Measurements from ENCODE around the gene SCYL1.

Gene SCYL1

GRCh38 chr11:65540290-65541092, 15.6 kb downstream of the SCYL1 start:
- no peak overlapping the region for H3K23ac ChIP-seq (ENCODE audit: low read length)
- peak overlapping the region; percentile 54 for H2BK12ac ChIP-seq (ENCODE audit: low read length)
- peak overlapping the region; percentile 13 for H4K12ac ChIP-seq (ENCODE audit: low read depth, low read length)
- peak overlapping the region; percentile 59 for H3K14ac ChIP-seq (ENCODE audit: low read length)
- H3K4me2 ChIP-seq (ENCODE audit: low read length) = peak overlapping the region; percentile 68
- peaks cover 21 to 30% of the 10 kb centered on the region in 2 experiments for H3K4me1 ChIP-seq (ENCODE audit: control insufficient read depth in 1 of 2, insufficient read depth in 2 of 2, low read length in 2 of 2)
- H3K27me3 ChIP-seq (ENCODE audit: insufficient read depth, low read length) = peaks cover 4% of the 10 kb centered on the region
- H3K18ac ChIP-seq (ENCODE audit: low read length) = no peak overlapping the region
- peak overlapping the region; percentile 87 for H4K8ac ChIP-seq (ENCODE audit: low read depth, low read length)
- H3K4me3 ChIP-seq (ENCODE audit: low read depth, low read length) = peak overlapping the region; percentile 68
- H3K79me1 ChIP-seq (ENCODE audit: low read length) = peaks cover 16% of the 10 kb centered on the region
- peak; percentile 94 to 96 for DNase-seq
- H3K9me3 ChIP-seq (ENCODE audit: insufficient read depth, low read depth, low read length) = peaks cover 2% of the 10 kb centered on the region
- H3K4ac ChIP-seq (ENCODE audit: low read depth, low read length) = no peak overlapping the region
- H4K91ac ChIP-seq (ENCODE audit: low read depth, low read length) = peak overlapping the region; percentile 88
- no peak overlapping the region for H2AK5ac ChIP-seq (ENCODE audit: low read length)
- peak overlapping the region; percentile 55 for H3K27ac ChIP-seq (ENCODE audit: low read depth, low read length)
- H2AFZ ChIP-seq (ENCODE audit: insufficient read depth, low read length, poor library complexity) = peak overlapping the region; percentile 64
- peak overlapping the region; percentile 79 for H2BK120ac ChIP-seq (ENCODE audit: insufficient read depth, low read length, poor library complexity)
- peak overlapping the region; percentile 39 for H2BK5ac ChIP-seq (ENCODE audit: low read depth, low read length, poor library complexity)
- no CpG with 5 or more reads among the region's 78 CpGs for WGBS (ENCODE audit: extremely low coverage, insufficient coverage, insufficient read length)
- H3K9ac ChIP-seq (ENCODE audit: low read length) = no peak overlapping the region
- H3K79me2 ChIP-seq (ENCODE audit: control insufficient read depth, insufficient read depth, low read length, poor library complexity) = peaks cover 3% of the 10 kb centered on the region
- peaks cover 32 to 34% of the 10 kb centered on the region in 2 experiments for H3K36me3 ChIP-seq (ENCODE audit: control insufficient read depth in 1 of 2, insufficient read depth in 2 of 2, low read length in 2 of 2)

DNA sequence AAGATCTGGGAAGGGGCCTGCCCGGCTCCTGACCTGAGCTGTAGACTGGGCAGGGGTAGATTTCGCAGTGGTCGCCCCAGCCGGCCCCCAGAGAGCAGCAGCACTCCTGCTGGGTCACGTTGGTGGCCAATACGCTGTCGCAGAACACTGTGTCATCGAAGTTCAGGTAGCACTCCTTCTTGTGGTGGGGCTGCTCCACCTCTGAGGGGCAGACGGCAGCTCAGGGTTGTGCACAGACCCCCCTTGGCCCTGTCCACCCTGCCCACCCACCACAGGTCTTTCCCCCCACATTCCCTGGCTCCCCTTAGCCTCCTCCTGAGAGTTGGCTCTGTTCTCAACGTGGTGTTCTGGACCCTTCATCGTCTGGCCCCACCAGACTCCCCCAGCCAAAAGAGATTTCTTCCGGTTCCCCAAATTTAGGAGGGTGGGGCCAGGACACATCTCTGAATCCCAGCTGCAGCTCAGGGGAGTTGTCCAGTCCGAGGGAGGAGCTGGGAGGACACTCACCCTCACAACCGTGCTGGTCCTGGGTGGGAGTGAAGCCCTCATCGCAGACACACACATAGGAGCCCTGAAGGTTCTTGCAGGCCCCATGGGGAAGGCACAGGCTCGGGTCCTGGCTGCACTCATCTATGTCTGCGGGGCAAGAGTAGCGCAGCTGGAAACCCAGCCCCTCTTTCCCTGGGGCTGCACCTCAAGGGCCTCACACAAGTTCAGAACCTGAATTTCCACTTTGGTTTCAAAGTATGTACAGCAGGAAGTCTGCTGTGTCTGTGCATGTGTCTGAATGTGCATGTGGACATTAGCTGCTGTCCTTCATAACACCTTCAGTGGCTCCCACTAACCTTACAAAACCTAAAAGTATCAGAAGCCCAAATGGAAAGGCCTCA, 16.5 kb downstream of the SCYL1 start:
- H3K27me3 ChIP-seq (ENCODE audit: insufficient read depth, low read length) = peaks cover 4% of the 10 kb centered on the region
- peak overlapping the region; percentile 58 for H3K14ac ChIP-seq (ENCODE audit: low read length)
- peak overlapping the region; percentile 64 for H2AFZ ChIP-seq (ENCODE audit: insufficient read depth, low read length, poor library complexity)
- H3K4me3 ChIP-seq (ENCODE audit: low read depth, low read length) = no peak overlapping the region
- peaks cover 23 to 32% of the 10 kb centered on the region in 2 experiments for H3K4me1 ChIP-seq (ENCODE audit: control insufficient read depth in 1 of 2, insufficient read depth in 2 of 2, low read length in 2 of 2)
- H2BK5ac ChIP-seq (ENCODE audit: low read depth, low read length, poor library complexity) = peak overlapping the region; percentile 34
- H2BK120ac ChIP-seq (ENCODE audit: insufficient read depth, low read length, poor library complexity) = peak overlapping the region; percentile 65
- H4K8ac ChIP-seq (ENCODE audit: low read depth, low read length) = peak overlapping the region; percentile 87
- no peak overlapping the region for H3K23ac ChIP-seq (ENCODE audit: low read length)
- H3K9ac ChIP-seq (ENCODE audit: low read length) = no peak overlapping the region
- H3K27ac ChIP-seq (ENCODE audit: low read depth, low read length) = peak overlapping the region; percentile 55
- H3K18ac ChIP-seq (ENCODE audit: low read length) = peak overlapping the region; percentile 76
- peaks cover 2% of the 10 kb centered on the region for H3K9me3 ChIP-seq (ENCODE audit: insufficient read depth, low read depth, low read length)
- H2AK5ac ChIP-seq (ENCODE audit: low read length) = peak overlapping the region; percentile 69
- H3K36me3 ChIP-seq (ENCODE audit: control insufficient read depth in 1 of 2, insufficient read depth in 2 of 2, low read length in 2 of 2) = peaks cover 24 to 26% of the 10 kb centered on the region in 2 experiments
- peak overlapping the region; percentile 88 for H4K91ac ChIP-seq (ENCODE audit: low read depth, low read length)
- peak overlapping the region; percentile 10 for H4K12ac ChIP-seq (ENCODE audit: low read depth, low read length)
- H3K79me1 ChIP-seq (ENCODE audit: low read length) = peaks cover 18% of the 10 kb centered on the region
- peak; percentile 78 to 91 for DNase-seq
- peak overlapping the region; percentile 76 for H2BK12ac ChIP-seq (ENCODE audit: low read length)
- H3K4ac ChIP-seq (ENCODE audit: low read depth, low read length) = peak overlapping the region; percentile 12
- H3K79me2 ChIP-seq (ENCODE audit: control insufficient read depth, insufficient read depth, low read length, poor library complexity) = peaks cover 3% of the 10 kb centered on the region
- H3K4me2 ChIP-seq (ENCODE audit: low read length) = peak overlapping the region; percentile 68
- no CpG with 5 or more reads among the region's 18 CpGs for WGBS (ENCODE audit: extremely low coverage, insufficient coverage, insufficient read length)

GRCh38 chr11:65542738-65543390, 18.0 kb downstream of the SCYL1 start:
- H4K12ac ChIP-seq (ENCODE audit: low read depth, low read length) = no peak overlapping the region
- no CpG with 5 or more reads among the region's 3 CpGs for WGBS (ENCODE audit: extremely low coverage, insufficient coverage, insufficient read length)
- H3K4ac ChIP-seq (ENCODE audit: low read depth, low read length) = no peak overlapping the region
- peaks cover 3% of the 10 kb centered on the region for H3K79me2 ChIP-seq (ENCODE audit: control insufficient read depth, insufficient read depth, low read length, poor library complexity)
- no peak overlapping the region for H2BK5ac ChIP-seq (ENCODE audit: low read depth, low read length, poor library complexity)
- H3K4me1 ChIP-seq (ENCODE audit: control insufficient read depth in 1 of 2, insufficient read depth in 2 of 2, low read length in 2 of 2) = peaks cover 24 to 34% of the 10 kb centered on the region in 2 experiments
- H3K4me3 ChIP-seq (ENCODE audit: low read depth, low read length) = no peak overlapping the region
- no peak overlapping the region for H4K91ac ChIP-seq (ENCODE audit: low read depth, low read length)
- H3K23ac ChIP-seq (ENCODE audit: low read length) = no peak overlapping the region
- no peak overlapping the region for H2AFZ ChIP-seq (ENCODE audit: insufficient read depth, low read length, poor library complexity)
- peaks cover 9 to 11% of the 10 kb centered on the region in 2 experiments for H3K36me3 ChIP-seq (ENCODE audit: control insufficient read depth in 1 of 2, insufficient read depth in 2 of 2, low read length in 2 of 2)
- H3K9ac ChIP-seq (ENCODE audit: low read length) = no peak overlapping the region
- no peak overlapping the region for H2BK120ac ChIP-seq (ENCODE audit: insufficient read depth, low read length, poor library complexity)
- no peak overlapping the region for H4K8ac ChIP-seq (ENCODE audit: low read depth, low read length)
- H2AK5ac ChIP-seq (ENCODE audit: low read length) = no peak overlapping the region
- no peak overlapping the region for H3K27ac ChIP-seq (ENCODE audit: low read depth, low read length)
- peaks cover 18% of the 10 kb centered on the region for H3K79me1 ChIP-seq (ENCODE audit: low read length)
- H2BK12ac ChIP-seq (ENCODE audit: low read length) = no peak overlapping the region
- no peak overlapping the region for H3K4me2 ChIP-seq (ENCODE audit: low read length)
- no peak overlapping the region for H3K14ac ChIP-seq (ENCODE audit: low read length)
- peaks cover 2% of the 10 kb centered on the region for H3K9me3 ChIP-seq (ENCODE audit: insufficient read depth, low read depth, low read length)
- DNase-seq = no peak
- H3K27me3 ChIP-seq (ENCODE audit: insufficient read depth, low read length) = peaks cover 10% of the 10 kb centered on the region
- H3K18ac ChIP-seq (ENCODE audit: low read length) = no peak overlapping the region

- Histone ChIP-seq H3K4me1 (ENCODE audit: control insufficient read depth in 1 of 2, insufficient read depth in 2 of 2, low read length in 2 of 2) (peaks cover 16 to 17% of the 10 kb centered on the region in 2 experiments), H2BK5ac (ENCODE audit: low read depth, low read length, poor library complexity) (no peak overlapping the region), H3K79me1 (ENCODE audit: low read length) (peaks cover 9% of the 10 kb centered on the region), H2BK12ac (ENCODE audit: low read length) (no peak overlapping the region), H2BK120ac (ENCODE audit: insufficient read depth, low read length, poor library complexity) (no peak overlapping the region), H3K9me3 (ENCODE audit: insufficient read depth, low read depth, low read length) (no peaks in the 10 kb centered on the region), H3K36me3 (ENCODE audit: control insufficient read depth in 1 of 2, insufficient read depth in 2 of 2, low read length in 2 of 2) (no peaks in the 10 kb centered on the region), H3K9ac (ENCODE audit: low read length) (no peak overlapping the region), H4K91ac (ENCODE audit: low read depth, low read length) (no peak overlapping the region), H3K4me2 (ENCODE audit: low read length) (no peak overlapping the region), H3K14ac (ENCODE audit: low read length) (no peak overlapping the region), H3K27ac (ENCODE audit: low read depth, low read length) (no peak overlapping the region), H3K27me3 (ENCODE audit: insufficient read depth, low read length) (peaks cover 9% of the 10 kb centered on the region), H3K4me3 (ENCODE audit: low read depth, low read length) (no peak overlapping the region), H4K8ac (ENCODE audit: low read depth, low read length) (no peak overlapping the region), H3K23ac (ENCODE audit: low read length) (no peak overlapping the region), H3K18ac (ENCODE audit: low read length) (no peak overlapping the region), H2AFZ (ENCODE audit: insufficient read depth, low read length, poor library complexity) (no peak overlapping the region), H2AK5ac (ENCODE audit: low read length) (no peak overlapping the region), H3K4ac (ENCODE audit: low read depth, low read length) (no peak overlapping the region), H4K12ac (ENCODE audit: low read depth, low read length) (no peak overlapping the region), H3K79me2 (ENCODE audit: control insufficient read depth, insufficient read depth, low read length, poor library complexity) (peaks cover 3% of the 10 kb centered on the region)
- no CpG with 5 or more reads among the region's 4 CpGs for WGBS (ENCODE audit: extremely low coverage, insufficient coverage, insufficient read length)
- DNase-seq = no peak
These were observed 21.0 kb downstream of the SCYL1 start for GRCh38 chr11:65545853-65546216.

Measured in trophoblast cell (in vitro differentiated cells and primary cell).